Naive thymus-derived CD8-positive, alpha-beta T cell (primary cell): ENCODE results near the gene CADM4. TPM values are rescaled to one million over a fixed set of nuclear protein-coding genes. Genes with fewer than 3 reads are reported as not detected.

Experiments used
- ATAC-seq, 2 donors: fragments of 150-1000 bp; cut with Tn5 transposase in 1 of 2; sonication (Bioruptor Pico), chemical (Tn5 transposase) in 1 of 2; 1 replicate in 1 of 2; 2 replicates in 1 of 2; pipeline ENCODE4 v1.10.0; 2021; ENCODE audit warnings: mild to moderate bottlenecking in 2 of 2, moderate library complexity in 2 of 2
- POLR2A ChIA-PET: fragments of 350-600 bp; sonication (Branson Sonifier 250); formaldehyde crosslinking; loops from one replicate; lab custom pipeline; 2021; ENCODE audit warnings: antibody characterized with exemption; lab: Charles Lee
- DNase-seq, 10 donors: peaks; one replicate each; pipeline versions ENCODE4 v3.0.0 to v3.0.0-alpha.2; 2020 to 2022
- H3K27ac Mint-ChIP-seq, 10 donors: one replicate each; pipeline ENCODE4 v1.8.0; 2020 to 2022; ENCODE audit warnings: mild to moderate bottlenecking in 10 of 10, mixed read lengths in 10 of 10, moderate library complexity in 4 of 10, inconsistent platforms in 1 of 10
- H3K27me3 Mint-ChIP-seq, 5 donors: one replicate each; pipeline ENCODE4 v1.8.0; 2021 to 2022; ENCODE audit warnings: mixed read lengths in 5 of 5
- H3K36me3 Mint-ChIP-seq, 3 donors: one replicate each; pipeline ENCODE4 v1.8.0; 2020 to 2022; ENCODE audit warnings: mixed read lengths in 3 of 3, mild to moderate bottlenecking in 2 of 3, inconsistent platforms in 1 of 3
- H3K4me1 Mint-ChIP-seq, 4 donors: one replicate each; pipeline ENCODE4 v1.8.0; 2021 to 2022; ENCODE audit warnings: mixed read lengths in 4 of 4
- H3K4me3 Mint-ChIP-seq, 10 donors: one replicate each; pipeline ENCODE4 v1.8.0; 2020 to 2022; ENCODE audit warnings: mild to moderate bottlenecking in 10 of 10, mixed read lengths in 10 of 10, moderate library complexity in 6 of 10, inconsistent platforms in 1 of 10
- H3K9me3 Mint-ChIP-seq, 9 donors: one replicate each; pipeline ENCODE4 v1.8.0; 2020 to 2022; ENCODE audit warnings: mixed read lengths in 9 of 9, mild to moderate bottlenecking in 3 of 9, inconsistent platforms in 1 of 9, moderate library complexity in 1 of 9
- polyA plus RNA-seq, 3 donors: library from polyadenylated mRNA; unstranded; fragments of 300-500 nt; fragmentation: Illumina TruSeq; gene quantifications; one replicate each; pipeline ENCODE4 v1.2.3, GENCODE V29; 2021
- total RNA-seq, 8 experiments: library from RNA in 2 of 8; stranded (reverse) in 2 of 8; gene quantifications; one replicate each; pipeline ENCODE4 v1.2.3 and lab custom pipeline; 2021 to 2026

The CADM4 gene
- total and polyA plus RNA-seq, 5 experiments from 2014 or later: 0.39 to 0.63 TPM; not detected in 3

- Mint-ChIP-seq H3K27me3 (peaks cover 0 to 3% (median 0%) of the 10 kb centered on the region in 5 donors), H3K27ac (peak overlapping the region in 1 of 10 donors; percentile 29), H3K4me1 (peaks cover 10 to 18% (median 12%) of the 10 kb centered on the region in 4 donors), H3K4me3 (no peak overlapping the region), H3K36me3 (no peaks in the 10 kb centered on the region), H3K9me3 (no peaks in the 10 kb centered on the region)
- POLR2A ChIA-PET: no interaction called here
- no peak for ATAC-seq
- DNase-seq: no peak
These were observed 34.9 kb upstream of the CADM4 start for GRCh38 chr19:43674596-43674995.

GRCh38 chr19:43674183-43674582, 34.5 kb upstream of the CADM4 start:
- Mint-ChIP-seq H3K9me3 (no peaks in the 10 kb centered on the region), H3K27me3 (peaks cover 0 to 3% (median 0%) of the 10 kb centered on the region in 5 donors), H3K36me3 (no peaks in the 10 kb centered on the region), H3K4me1 (peaks cover 12 to 22% (median 15%) of the 10 kb centered on the region in 4 donors), H3K4me3 (peak overlapping the region in 1 of 10 donors; percentile 32), H3K27ac (peak overlapping the region in 1 of 10 donors; percentile 52)
- POLR2A ChIA-PET: no interaction called here
- DNase-seq (no peak), ATAC-seq (no peak)

- peak overlapping the region in 1 of 10 donors; percentile 52 for H3K27ac Mint-ChIP-seq
- no peaks in the 10 kb centered on the region for H3K9me3 Mint-ChIP-seq
- ATAC-seq: no peak
- H3K4me1 Mint-ChIP-seq: peaks cover 12 to 26% (median 20%) of the 10 kb centered on the region in 4 donors
- H3K36me3 Mint-ChIP-seq: no peaks in the 10 kb centered on the region
- H3K27me3 Mint-ChIP-seq: peaks cover 0 to 3% (median 0%) of the 10 kb centered on the region in 5 donors
- H3K4me3 Mint-ChIP-seq: no peak overlapping the region
- POLR2A ChIA-PET: interaction anchor here (0.7 kb wide), 1 partner anchor 154 kb away, joined by 3 read pairs; the partner anchor contains the start of gene ZNF283
- no peak for DNase-seq
These were observed 34.0 kb upstream of the CADM4 start for GRCh38 chr19:43673637-43674036.

GRCh38 chr19:43672061-43672679, 32.5 kb upstream of the CADM4 start:
- POLR2A ChIA-PET: no interaction called here
- ATAC-seq: no peak
- no peaks in the 10 kb centered on the region for H3K9me3 Mint-ChIP-seq
- H3K27me3 Mint-ChIP-seq: peaks cover 0 to 2% (median 0%) of the 10 kb centered on the region in 5 donors
- H3K36me3 Mint-ChIP-seq: no peaks in the 10 kb centered on the region
- DNase-seq: no peak
- H3K4me3 Mint-ChIP-seq: no peak overlapping the region
- peaks cover 21 to 40% (median 35%) of the 10 kb centered on the region in 4 donors for H3K4me1 Mint-ChIP-seq
- peak overlapping the region in 2 of 10 donors; percentile 20 to 32 for H3K27ac Mint-ChIP-seq

GRCh38 chr19:43668406-43669109, 28.9 kb upstream of the CADM4 start:
- H3K4me3 Mint-ChIP-seq: peak overlapping the region; percentile 83 to 96 (median 88)
- no peaks in the 10 kb centered on the region for H3K36me3 Mint-ChIP-seq
- POLR2A ChIA-PET: interaction anchor here (0.5 to 1.5 kb wide), 10 partner anchors 10 to 938 kb away, joined by 3 to 12 read pairs (median 5); partner anchors contain the start of genes IRGQ, SMG9, ZNF575 and ZNF576
- ATAC-seq (peak; percentile 80 to 88), DNase-seq (peak; percentile 87 to 97 (median 93))
- H3K27me3 Mint-ChIP-seq: no peaks in the 10 kb centered on the region
- peak overlapping the region; percentile 21 to 94 (median 84) for H3K27ac Mint-ChIP-seq
- H3K9me3 Mint-ChIP-seq: no peaks in the 10 kb centered on the region
- H3K4me1 Mint-ChIP-seq: peaks cover 24 to 53% (median 51%) of the 10 kb centered on the region in 4 donors

GRCh38 chr19:43667876-43668405, 28.3 kb upstream of the CADM4 start:
- peak in 1 of 10 donors; percentile 83 for DNase-seq

GRCh38 chr19:43667126-43667875, 27.7 kb upstream of the CADM4 start:
- Mint-ChIP-seq H3K9me3 (no peaks in the 10 kb centered on the region), H3K4me3 (peak overlapping the region in 9 of 10 donors; percentile 86 to 96 (median 88)), H3K27ac (peak overlapping the region in 5 of 10 donors; percentile 21 to 94 (median 75)), H3K27me3 (no peaks in the 10 kb centered on the region), H3K4me1 (peaks cover 24 to 55% (median 53%) of the 10 kb centered on the region in 4 donors), H3K36me3 (peaks cover 0 to 2% (median 0%) of the 10 kb centered on the region in 3 donors)
- POLR2A ChIA-PET: interaction anchor here (1.2 to 1.5 kb wide), 3 partner anchors 10 to 134 kb away, joined by 3 to 12 read pairs (median 9); partner anchors contain the start of genes IRGQ, ZNF575 and ZNF576
- no peak for ATAC-seq
- no peak for DNase-seq

More at GRCh38 chr19:43667876-43668405, 28.3 kb upstream of the CADM4 start:
- Mint-ChIP-seq H3K4me3 (peak overlapping the region; percentile 83 to 96 (median 88)), H3K9me3 (no peaks in the 10 kb centered on the region), H3K4me1 (peaks cover 24 to 55% (median 52%) of the 10 kb centered on the region in 4 donors), H3K27ac (peak overlapping the region; percentile 21 to 94 (median 86)), H3K36me3 (no peaks in the 10 kb centered on the region), H3K27me3 (no peaks in the 10 kb centered on the region)
- ATAC-seq: no peak
- POLR2A ChIA-PET: interaction anchor here (0.6 to 1.5 kb wide), 8 partner anchors 9 to 204 kb away, joined by 3 to 12 read pairs (median 6); partner anchors contain the start of genes IRGQ, SMG9, ZNF575 and ZNF576

GRCh38 chr19:43664018-43664417, 24.4 kb upstream of the CADM4 start:
- DNase-seq (peak in 7 of 10 donors; percentile 17 to 55 (median 36)), ATAC-seq (peak in 1 of 2 donors; percentile 15)
- POLR2A ChIA-PET: no interaction called here
- H3K27me3 Mint-ChIP-seq: no peaks in the 10 kb centered on the region
- peak overlapping the region; percentile 11 to 83 (median 41) for H3K27ac Mint-ChIP-seq
- peak overlapping the region; percentile 19 to 60 (median 34) for H3K4me3 Mint-ChIP-seq
- peaks cover 0 to 7% (median 0%) of the 10 kb centered on the region in 9 donors for H3K9me3 Mint-ChIP-seq
- peaks cover 19 to 38% (median 36%) of the 10 kb centered on the region in 4 donors for H3K4me1 Mint-ChIP-seq
- peaks cover 2 to 7% (median 3%) of the 10 kb centered on the region in 3 donors for H3K36me3 Mint-ChIP-seq

- H3K27me3 Mint-ChIP-seq: no peaks in the 10 kb centered on the region
- DNase-seq: no peak
- peaks cover 13 to 24% (median 21%) of the 10 kb centered on the region in 4 donors for H3K4me1 Mint-ChIP-seq
- peaks cover 2 to 7% (median 5%) of the 10 kb centered on the region in 3 donors for H3K36me3 Mint-ChIP-seq
- H3K4me3 Mint-ChIP-seq: no peak overlapping the region
- POLR2A ChIA-PET: interaction anchor here (0.6 to 0.7 kb wide), 2 partner anchors 77 to 115 kb away, joined by 3 to 4 read pairs; no protein-coding TSS in a partner anchor
- no peak for ATAC-seq
- H3K27ac Mint-ChIP-seq: peak overlapping the region in 4 of 10 donors; percentile 25 to 62 (median 58)
- peaks cover 0 to 13% (median 3%) of the 10 kb centered on the region in 9 donors for H3K9me3 Mint-ChIP-seq
These were observed 22.8 kb upstream of the CADM4 start for GRCh38 chr19:43662487-43662886.

GRCh38 chr19:43660971-43661360, 21.3 kb upstream of the CADM4 start:
- ATAC-seq (no peak), DNase-seq (no peak)
- Mint-ChIP-seq H3K27ac (no peak overlapping the region), H3K27me3 (no peaks in the 10 kb centered on the region), H3K36me3 (peaks cover 5 to 7% (median 5%) of the 10 kb centered on the region in 3 donors), H3K9me3 (peaks cover 0 to 13% (median 3%) of the 10 kb centered on the region in 9 donors), H3K4me3 (no peak overlapping the region), H3K4me1 (peaks cover 14 to 19% (median 17%) of the 10 kb centered on the region in 4 donors)
- POLR2A ChIA-PET: interaction anchor here (0.7 kb wide), 1 partner anchor 31 kb away, joined by 3 read pairs; no protein-coding TSS in a partner anchor

GRCh38 chr19:43660301-43660970, 20.8 kb upstream of the CADM4 start:
- peaks cover 0 to 13% (median 3%) of the 10 kb centered on the region in 9 donors for H3K9me3 Mint-ChIP-seq
- POLR2A ChIA-PET: no interaction called here
- H3K4me3 Mint-ChIP-seq: no peak overlapping the region
- DNase-seq (no peak), ATAC-seq (no peak)
- H3K36me3 Mint-ChIP-seq: peaks cover 5 to 11% (median 7%) of the 10 kb centered on the region in 3 donors
- no peak overlapping the region for H3K27ac Mint-ChIP-seq
- peaks cover 14 to 19% (median 17%) of the 10 kb centered on the region in 4 donors for H3K4me1 Mint-ChIP-seq
- H3K27me3 Mint-ChIP-seq: no peaks in the 10 kb centered on the region
